SHP77 (cell line): ENCODE results near the gene COMTD1.
A peak's percentile ranks its signal among the peaks of the same experiment; 100 is the strongest.
"Not testable (repeated sequence)": the region's sequence is repeated elsewhere in the genome, so short reads cannot be mapped to it uniquely, and the experiment has no call there.

ENCODE experiments used
- DNase-seq, 2 experiments: peaks; one replicate each; lab custom pipeline; 2025; lab: John Stamatoyannopoulos, UW

COMTD1 gene

DNA sequence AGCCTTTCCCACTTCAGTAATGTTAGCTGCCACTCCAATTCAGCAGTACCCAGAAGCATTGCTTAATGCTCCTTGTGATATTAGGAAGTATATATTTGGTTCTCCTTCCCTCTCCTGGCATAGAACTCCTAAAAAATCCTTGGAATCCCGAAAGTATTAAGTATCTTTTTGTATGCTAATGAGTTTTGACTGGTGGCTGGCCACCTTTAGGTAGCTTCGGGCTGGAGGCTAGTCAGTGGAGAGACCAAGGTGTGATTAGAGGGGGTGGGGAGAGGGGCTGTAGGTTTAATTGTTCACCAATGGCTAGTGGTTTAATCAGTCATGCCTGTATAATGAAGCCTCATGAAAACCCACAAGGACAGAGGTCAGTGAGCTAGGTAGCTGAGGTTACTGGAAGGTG, 12.2 kb downstream of the COMTD1 start:
- no peak for DNase-seq

DNA sequence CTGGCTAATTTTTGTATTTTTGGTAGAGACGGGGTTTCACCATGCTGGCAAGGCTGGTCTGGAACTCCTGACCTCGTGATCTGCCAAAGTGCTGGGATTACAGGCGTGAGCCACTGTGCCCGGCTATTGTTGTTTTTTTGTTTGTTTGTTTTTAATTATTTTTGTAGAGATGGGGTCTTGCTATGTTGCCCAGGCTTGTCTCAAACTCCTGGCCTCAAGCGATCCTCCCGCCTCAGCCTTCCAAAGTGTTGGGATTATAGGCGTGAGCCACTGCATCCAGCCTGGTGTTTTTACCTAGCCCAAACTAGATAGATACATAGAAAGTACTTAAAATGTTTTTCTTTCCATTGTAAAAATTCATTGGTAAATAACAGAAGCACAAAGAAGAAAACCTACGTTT, 14.3 kb downstream of the COMTD1 start:
- DNase-seq, result not testable (repeated sequence)

DNA sequence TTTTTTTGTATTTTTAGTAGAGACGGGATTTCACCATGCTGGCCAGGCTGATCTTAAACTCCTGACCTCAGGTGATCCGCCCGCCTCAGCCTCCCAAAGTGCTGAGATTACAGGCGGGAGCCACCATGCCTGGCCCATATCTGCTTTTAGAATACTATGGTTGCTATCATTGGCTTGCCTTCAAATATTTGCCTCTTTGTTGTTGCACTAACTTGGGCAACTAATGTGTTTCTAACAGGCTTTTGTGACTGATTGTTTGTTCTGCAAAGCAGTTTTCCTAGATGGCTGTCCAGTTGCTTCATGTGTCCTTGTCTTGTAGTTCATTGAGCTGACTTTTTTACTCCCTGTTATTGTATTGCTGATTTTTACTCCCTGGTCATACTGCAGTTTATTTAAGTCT, 15.5 kb downstream of the COMTD1 start:
- no peak for DNase-seq

DNA sequence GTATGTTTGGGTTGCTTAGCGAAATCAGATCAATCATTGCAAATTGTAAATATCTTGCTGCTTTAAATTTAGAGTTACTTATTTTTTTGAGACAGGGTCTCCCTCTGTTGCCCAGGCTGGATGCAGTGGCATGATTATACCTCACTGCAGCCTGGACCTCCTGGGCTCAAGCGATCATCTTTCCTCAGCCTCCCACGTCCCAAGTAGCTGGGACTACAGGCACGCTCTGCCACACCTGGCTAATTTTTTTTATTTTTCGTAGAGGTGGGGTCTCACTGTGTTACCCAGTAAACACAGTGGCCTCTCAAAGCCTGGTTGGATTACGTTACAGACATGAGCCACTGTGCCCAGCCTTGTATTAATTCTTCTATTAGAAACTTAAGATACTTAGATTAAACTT, 23.4 kb downstream of the COMTD1 start:
- no peak for DNase-seq

DNA sequence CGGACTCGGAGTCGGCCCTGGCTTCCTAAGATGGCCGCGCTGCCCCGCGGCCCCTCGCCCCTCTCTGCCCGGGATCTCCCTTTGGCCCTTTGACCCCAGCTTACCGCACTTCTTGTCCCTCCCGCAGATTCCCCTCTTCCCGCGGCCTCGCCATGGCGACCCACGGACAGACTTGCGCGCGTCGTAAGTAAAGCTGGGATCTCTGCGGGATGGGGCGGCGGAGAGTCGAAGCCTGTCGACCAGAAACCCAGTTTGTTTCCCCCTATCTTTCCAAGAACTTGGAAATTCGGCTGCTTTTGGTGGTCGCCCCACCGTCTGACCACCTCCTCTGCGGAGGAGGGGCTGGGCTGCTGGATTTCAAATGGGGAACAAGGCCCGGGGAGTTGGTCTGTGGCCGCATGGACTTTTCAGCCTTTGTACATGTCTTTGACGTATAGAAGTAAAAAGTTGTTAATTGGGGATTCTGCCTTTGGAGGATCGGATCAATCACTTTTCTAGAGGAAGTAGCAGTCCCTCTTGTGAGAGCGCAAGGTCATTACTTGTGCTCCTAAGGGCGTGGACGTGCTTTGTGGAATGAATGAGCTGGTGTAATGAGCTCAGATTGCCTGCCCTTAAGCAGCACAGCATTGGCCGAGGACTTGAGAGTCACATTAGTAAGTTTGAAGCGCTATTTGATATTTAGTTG, 24.6 kb downstream of the COMTD1 start:
- DNase-seq, result no peak

DNA sequence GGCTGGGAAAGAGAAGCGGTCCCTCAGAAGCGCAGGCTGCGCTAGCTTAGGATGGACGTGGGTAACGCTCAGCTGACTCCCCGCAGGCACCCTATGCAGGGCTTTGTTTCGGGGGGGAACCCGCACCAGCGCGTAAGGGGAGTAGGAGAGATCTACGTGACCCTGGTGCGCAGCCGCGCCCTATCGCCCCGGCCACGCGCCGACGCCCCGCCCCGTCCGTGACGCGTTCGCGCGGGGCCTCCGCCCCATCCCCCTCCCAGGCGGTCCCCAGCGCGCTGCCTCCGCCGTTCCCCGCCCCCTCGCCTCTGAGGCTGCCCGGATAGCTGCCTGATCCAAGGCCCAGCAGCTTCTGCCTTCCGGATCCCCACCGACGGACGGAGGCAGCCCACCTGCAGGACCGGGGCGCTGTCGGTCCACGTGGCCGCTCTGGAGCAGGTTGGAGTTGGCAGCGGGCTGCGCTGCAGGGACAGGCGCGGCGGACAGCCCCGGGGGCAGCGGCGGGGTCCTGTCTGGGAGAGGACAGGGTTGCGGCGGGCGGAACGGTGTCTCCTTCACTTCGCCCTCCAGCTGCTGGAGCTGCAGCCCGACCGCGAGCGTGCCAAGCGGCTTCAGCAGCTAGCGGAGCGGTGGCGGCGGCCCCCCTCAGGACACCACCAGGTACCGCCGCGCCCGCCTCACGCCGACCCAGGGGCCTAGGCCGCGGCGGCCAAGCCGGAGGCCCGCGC, 25.3 kb downstream of the COMTD1 start, which contains the start of gene VDAC2:
Gene VDAC2 (plus strand): TSS at position 515 of the 725 bp plus-strand sequence. CDS start 363 bp downstream, outside the sequence.
- peak; percentile 36 to 49 for DNase-seq

DNA sequence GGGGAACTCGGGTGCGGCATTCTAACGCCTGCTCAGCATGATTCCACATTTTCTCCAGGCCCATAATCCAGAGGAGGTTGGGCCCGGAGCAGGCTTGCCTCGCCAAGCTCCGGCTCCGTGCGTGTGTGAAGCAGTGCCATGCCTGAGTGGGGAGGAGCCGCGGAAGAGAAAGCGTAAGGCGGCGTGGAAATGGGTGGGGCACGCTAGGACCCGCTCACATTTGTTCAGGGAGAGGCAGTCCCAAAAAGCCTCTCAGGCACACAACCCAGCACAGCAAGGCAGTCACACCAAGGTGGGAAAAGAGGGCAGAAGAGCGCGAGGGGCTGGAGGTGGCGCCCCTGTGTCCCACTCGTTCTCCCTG, 25.9 kb downstream of the COMTD1 start:
- DNase-seq, result peak; percentile 29 to 32

DNA sequence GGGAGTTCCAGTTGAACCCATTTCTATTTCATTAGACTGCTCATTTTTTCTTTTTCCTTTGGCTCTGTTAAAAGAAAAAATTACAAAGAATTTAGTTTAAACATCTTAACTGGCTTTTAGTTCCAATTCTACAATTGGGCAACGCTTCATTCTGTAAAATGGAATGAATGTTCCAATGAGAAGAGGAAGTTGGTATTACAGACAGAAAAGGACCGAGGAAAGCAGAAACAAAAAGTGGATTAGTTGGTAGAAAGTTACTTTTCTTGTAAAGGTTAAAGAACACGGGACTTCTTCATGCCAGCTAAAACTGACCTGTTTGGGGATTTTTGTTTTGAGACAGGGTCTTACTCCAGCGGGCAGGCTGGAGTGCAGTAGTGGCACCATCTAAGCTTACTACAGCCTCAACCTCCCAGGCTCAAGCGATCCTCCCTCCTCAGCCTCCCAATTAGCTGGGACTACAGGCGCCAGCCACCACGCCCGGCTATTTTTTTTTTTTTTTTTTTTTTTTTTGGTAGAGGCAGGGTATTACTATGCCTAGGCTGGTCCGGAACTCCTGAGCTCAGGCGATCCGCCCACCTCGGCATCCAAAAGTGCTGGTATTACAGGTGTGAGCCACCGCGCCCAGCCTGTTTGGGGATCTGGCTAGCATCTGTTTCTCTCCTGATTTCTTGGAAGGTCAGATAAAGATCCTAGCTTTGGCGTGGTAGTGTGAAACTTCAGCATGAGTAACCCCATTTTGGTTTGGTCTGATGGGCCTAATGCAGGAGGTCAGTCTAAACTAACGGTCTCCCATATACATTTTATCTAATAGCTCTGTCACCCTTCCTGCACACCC, 26.5 kb downstream of the COMTD1 start:
- no peak for DNase-seq

DNA sequence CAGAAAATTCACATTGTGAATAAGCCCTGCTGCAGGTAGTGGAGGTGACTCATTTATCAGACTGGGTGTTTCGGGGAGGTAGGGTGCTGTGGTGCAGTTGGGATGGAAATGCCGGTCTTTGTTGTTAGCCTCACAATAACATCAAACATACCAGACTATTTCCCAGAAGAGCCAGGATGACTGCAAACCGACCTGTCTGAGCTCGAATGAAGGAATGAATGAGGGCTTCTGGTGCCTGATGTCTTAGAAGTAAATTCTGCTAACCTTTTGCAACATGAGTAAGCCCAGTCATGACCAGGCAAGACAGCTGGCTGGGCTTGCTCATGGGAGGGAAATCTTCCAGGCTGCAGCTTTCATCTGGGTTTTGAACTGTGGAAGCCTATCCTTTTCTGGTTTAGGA, 27.6 kb downstream of the COMTD1 start:
- DNase-seq, result no peak

DNA sequence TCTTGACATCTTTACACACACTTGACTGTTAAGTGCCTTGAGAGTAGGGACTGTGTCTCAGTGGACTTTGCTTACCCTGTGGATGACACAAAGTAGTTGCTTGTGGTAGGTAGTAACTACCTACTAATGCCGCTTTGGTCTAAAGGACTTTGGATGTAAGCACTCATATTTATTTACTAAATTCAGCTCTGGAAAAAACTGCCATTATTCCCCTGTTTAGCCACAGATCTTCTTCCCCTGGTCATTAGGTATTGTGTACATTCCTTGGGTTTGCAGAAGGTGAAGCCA, 28.0 kb downstream of the COMTD1 start:
- no peak for DNase-seq

DNA sequence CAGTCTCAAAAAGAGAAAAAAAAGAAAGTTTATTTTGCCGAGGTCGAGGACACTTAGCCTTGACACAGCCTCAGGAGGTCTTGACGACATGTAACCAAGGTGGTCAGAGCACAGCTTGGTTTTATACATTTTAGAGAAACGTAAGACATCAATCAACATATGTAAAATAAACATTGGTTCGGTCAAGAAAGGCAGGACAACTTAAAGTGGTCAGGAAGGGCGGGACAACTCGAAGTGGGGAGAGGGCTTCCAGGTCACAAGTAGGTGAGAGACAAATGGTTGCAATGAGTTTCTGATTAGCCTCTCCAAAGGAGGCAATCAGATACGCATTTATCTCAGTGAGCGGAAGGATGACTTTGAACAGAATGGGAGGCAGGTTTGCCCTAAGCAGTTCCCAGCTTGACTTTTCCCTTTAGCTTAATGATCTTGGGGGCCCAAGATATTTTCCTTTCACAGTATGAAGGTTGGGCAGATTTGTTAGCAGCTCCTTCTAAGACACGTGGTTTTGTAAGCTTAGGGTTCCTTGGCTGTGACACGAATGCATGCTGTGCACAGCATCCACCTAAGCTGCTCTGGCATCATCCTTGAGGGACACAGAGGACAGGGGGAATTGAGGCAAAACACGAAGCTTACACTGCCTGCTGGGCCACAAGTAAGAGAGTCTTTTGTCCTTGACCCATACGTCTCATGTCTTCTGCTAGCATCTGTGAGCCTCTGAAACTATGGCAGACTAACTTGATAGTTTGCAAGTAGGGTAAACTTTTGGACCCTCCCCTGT, 28.5 kb downstream of the COMTD1 start:
- DNase-seq, result no peak

DNA sequence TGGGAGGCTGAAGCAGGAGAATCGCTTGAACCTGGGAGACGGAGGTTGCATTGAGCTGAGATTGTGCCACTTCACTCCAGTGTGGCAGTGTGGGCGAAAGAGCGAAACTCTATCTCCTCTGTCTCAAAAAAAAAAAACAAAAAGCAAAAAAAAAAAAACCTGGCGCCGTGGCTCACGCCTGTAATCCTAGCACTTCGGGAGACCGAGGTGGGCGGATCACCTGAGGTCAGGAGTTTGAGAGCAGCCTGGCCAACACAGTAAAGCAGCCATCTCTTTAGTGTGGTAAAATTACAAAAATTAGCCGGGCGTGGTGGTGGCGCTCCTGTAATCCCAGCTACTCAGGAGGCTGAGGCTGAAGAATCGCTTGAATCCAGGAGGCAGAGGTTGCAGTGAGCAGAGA, 29.1 kb downstream of the COMTD1 start:
- DNase-seq, result not testable (repeated sequence)

DNA sequence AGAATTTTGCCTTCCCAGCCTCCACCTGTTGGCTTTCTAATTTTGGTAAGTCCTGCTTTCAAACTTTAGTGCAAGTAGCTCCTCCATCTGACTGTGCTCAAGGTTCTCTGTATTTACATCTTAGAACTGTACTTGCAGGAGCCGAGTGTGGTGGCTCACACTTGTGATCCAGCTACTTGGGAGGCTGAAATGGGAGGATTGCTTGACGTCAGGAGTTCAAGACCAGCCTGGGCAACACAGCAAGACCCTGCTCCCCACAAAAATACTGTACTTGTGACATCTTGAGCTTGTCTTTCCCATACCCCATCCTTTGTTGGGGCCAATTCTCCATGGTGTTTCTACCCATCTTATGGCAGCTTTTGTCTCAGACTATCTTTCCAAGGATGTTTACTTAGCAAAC, 29.8 kb downstream of the COMTD1 start:
- DNase-seq, result no peak

DNA sequence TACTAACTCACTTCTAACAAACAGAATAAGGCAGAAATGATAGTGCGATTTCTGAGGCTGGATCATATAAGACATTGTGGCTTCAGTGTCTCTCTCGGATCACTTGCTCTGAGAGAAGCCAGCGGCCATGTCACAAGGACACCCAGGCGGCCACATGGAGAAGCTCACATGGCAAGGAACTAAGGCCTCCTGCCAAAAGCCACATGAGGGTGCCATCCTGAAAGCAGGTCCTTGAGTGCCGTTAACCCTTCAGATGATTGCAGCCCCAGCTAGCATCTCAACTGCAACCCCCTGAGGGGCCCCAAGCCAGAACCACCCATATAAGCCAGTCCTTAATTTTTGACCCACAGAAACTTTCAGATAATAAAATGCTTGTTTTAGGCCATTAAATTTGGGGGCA, 32.0 kb downstream of the COMTD1 start:
- DNase-seq, result no peak

DNA sequence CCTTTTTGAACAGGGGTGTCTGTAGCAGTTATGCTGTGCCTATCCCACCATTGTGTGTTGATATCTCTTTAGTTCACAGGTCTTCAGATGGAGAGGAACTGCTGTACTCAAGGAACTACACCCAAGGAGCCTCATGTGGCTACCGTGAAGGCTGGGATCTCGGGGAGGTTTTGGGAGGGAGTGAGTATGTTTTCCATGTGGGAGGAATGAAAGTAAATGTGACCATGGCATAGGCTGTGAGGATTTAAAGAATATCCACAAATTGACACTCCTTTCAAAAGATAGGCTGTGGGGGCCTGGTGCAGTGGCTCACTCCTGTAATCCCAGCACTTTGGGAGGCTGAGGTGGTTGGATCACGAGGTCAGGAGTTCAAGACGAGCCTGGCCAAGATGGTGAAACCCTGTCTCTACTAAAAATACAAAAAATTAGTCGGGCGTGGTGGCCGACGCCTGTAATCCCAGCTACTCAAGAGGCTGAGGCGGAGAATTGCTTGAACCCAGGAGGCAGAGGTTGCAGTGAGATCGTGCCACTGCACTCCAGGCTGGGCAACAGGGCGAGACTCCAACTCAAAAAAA, 32.6 kb downstream of the COMTD1 start:
- not testable (repeated sequence) for DNase-seq

DNA sequence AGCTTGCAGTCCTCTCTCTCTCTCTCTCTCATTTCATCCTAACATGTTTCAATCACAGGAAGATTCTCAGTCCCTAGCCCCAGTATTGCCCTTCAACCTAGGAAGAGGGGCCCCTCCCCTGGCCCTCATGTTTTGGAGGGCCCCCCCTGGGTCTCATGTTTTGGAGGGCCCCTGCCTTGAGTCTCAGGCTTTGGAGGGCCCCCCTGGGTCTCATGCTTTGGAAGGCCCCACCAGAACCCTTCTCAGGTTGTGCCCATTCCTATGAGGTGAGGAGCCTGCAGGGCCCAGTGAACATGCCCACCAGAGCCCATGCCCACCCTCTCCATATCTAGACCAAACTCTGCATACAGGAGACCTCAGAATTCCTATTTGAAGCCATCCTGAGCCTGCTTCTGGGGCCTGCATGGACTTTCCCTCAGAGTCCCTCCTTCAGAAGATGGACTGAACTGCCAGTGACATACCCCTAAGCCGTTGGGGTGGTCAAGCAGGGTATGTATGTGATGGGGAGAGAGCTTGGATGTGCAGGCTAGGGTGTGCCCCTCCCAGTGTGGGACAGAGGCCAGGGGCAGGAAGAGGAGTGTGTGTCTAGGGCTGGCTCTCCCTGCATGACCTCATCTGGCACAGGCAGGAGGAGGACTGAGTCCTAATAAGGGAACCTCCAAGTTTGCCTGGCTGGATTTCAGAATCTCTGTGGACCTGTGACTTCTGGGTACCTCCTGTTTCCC, 33.3 kb downstream of the COMTD1 start:
- no peak for DNase-seq

DNA sequence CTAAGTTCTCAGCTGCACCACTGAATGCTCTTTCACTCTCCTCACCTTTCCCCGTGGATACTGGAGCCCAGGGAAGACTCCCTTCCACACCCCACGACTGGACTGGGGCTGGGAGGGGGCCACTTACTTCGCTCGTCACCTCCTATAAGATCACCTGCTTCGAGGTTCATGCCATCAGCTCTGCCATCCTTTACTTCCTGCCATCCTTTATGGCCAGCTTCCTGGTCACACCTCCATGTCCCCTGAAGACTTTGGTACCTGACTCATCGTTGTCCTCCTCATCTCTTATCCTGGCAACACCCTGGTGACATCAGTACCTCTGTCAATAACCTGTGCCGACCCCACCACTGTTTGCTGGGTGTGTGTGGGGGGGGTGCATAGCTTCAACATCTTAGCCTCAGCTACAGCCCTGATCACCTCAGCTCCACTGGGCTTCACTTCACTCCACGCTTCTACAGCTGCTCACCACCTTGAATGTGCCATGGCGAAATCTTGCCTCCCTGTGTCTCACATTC, 33.9 kb downstream of the COMTD1 start:
- no peak for DNase-seq

DNA sequence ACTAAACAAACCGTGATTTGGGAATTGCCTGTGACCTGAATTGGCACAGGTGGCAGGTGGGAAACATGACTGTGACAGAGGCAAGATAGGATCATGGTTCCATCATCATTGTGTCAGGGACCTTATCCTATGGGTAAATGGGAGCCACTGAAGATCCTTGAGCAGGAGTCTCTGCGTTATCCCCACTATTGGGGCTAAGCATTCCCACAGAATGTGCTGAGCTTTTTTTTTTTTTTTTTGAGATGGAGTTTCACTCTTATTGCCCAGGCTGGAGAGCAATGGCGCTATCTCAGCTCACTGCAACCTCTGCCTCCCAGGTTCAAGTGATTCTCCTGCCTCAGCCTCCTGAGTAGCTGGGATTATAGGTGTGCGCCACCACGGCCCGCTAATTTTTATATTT, 35.8 kb downstream of the COMTD1 start:
- not testable (repeated sequence) for DNase-seq

DNA sequence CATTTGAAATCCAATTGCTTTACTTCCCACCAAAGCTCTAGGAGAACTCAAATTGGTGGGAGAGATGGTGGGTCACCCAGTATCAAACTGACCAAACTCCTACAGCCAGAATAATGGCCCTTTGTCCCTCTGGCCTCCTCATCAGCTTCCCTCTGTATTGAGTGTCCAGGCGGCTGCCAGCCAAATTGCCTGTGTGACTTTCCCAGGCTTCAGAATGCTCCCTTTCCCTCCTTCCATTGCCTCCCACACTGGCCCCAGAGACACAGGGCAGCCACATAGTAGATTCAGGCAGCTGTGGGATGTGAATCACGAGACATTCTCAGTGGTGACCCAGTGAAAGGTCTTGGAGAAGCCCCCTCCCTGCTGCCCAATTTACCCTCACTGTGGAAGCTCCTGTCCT, 37.9 kb downstream of the COMTD1 start:
- DNase-seq, result no peak

DNA sequence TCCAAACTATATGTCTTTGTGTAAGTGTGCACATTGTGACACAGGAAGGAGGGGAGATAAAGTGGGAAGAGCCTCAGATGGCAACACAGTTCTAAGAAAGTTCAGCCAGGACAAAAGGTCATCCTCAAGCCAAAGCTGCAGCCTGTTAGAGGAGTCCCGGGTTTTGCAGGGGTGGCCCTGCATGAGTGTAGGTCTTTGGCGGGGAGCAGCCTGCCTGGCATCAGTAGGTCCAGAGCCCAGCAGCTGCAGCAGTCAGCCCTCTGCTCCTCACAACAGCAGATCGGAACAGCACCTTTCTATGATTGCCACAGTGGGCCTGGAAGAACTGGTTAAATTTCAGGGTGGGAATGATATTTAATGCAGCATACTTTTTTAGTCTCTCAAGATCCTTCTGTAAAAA, 38.7 kb downstream of the COMTD1 start:
- no peak for DNase-seq
